Cortex of kidney (tissue), 1 donor: Measurements from ENCODE around the gene CFAP65.

Experiments used
- DNase-seq: peaks from one replicate; lab custom pipeline; 2025; lab: John Stamatoyannopoulos, UW

Gene CFAP65

DNA sequence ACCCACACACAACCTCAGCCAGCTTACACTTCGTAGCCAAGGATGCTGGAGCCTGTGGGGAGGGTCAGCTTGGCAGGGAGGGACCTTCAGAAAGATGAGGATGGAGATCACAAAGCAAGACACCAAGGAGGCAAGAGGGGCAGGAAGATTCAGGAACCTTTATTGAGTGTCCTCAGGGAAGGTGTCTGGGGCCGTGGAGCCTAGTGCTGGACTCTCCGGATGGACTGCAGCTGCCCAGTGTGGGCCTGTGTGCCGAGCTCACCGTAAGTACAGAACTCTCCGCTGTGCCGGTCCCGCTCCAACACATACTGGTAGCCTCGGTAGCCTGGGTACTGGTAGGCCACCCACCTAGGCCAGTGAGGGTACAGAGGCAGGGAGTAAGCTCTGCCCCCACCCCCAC lies 51.3 kb downstream of the CFAP65 start:
- DNase-seq = no peak

DNA sequence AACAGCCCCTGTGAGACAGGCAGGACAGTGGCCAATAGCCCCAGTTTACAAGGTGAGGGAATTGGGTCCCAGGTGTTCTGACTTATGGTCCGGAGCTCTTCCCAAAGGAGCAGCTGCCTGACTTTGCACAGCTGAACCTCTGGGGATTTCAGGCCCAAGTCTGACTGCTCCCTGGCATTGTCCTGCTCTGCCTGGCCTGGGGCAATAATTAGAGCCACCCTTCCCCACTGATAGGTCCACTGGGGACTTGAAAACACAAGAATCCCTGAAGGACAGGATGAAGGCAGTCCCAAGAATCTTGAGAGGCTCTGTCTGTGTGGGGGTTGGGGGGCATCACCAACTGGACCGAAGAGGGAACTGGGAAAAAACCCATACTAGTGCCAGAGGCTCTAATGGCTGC lies 52.7 kb downstream of the CFAP65 start:
- DNase-seq = no peak

DNA sequence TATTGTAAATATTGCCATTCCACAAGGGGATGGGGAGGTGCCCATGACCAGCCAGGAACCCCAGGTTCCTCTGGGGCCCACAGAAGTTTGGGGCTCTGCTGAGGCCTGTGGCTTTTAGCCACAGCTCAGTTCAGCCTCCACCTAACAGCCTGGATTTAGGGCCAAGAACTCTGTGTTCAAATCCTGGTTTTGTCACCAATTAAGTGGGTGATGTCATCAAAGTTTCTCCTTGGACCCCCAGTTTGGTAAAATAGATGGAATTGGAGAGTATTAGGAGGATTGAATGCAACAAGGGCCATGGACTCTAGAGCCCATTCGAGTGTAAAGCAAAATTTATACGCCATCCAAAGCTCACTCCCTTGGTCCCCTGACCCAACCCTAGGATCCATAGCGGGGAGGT lies 53.2 kb downstream of the CFAP65 start:
- no peak for DNase-seq

DNA sequence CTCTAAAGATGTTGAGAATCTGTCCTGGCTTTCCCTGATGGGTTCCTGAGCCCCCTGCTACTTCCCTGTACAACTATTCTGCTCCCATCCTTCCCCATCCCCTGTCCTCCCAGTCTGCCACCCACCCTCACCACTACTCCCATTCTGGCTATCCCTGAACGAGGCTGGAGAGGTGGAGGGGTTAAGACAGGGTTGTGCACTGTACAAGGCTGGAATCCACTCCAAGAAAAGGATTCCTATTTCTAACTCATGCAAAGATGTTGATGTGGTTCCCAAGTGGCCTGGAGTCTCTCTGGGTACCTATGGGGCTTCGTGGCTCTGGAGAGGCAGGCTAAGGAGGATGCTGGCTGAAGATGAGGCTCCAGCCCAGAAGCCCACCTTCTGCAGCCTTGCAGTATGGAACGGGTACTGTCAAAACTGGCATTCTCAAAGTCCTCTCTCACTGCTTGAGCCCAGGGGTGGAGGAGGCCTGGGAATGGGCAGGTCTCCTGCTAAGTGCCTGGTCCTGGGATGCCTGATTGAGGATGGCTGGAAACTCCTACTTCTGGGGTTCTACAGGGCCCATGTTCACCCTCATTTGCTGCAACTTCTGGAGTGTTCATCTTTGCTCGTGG lies 55.1 kb downstream of the CFAP65 start:
- DNase-seq = no peak

- no peak for DNase-seq
Observed at GRCh38 chr2:218985325-218986091, 55.8 kb downstream of the CFAP65 start.

DNA sequence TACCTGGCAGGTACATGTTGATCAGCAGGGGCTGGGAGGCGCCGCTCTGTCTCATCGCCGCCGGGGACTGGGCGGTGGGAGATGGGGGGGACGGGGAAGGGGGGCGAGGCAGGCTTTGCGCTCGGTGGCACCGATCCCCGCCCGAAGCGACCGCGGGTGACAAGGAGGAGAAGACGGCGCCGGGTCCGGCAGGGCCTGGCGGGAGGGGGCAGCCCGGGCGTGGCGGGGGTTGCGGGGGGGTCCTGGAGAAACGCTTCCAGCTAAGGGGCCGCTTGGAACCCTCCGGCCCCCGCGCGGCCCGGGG lies 56.3 kb downstream of the CFAP65 start, which contains the start of gene FEV:
TSS of gene FEV (minus strand) at position 164 of the 304 bp plus-strand sequence. CDS start at position 55, 109 bp downstream.
- DNase-seq = no peak

DNA sequence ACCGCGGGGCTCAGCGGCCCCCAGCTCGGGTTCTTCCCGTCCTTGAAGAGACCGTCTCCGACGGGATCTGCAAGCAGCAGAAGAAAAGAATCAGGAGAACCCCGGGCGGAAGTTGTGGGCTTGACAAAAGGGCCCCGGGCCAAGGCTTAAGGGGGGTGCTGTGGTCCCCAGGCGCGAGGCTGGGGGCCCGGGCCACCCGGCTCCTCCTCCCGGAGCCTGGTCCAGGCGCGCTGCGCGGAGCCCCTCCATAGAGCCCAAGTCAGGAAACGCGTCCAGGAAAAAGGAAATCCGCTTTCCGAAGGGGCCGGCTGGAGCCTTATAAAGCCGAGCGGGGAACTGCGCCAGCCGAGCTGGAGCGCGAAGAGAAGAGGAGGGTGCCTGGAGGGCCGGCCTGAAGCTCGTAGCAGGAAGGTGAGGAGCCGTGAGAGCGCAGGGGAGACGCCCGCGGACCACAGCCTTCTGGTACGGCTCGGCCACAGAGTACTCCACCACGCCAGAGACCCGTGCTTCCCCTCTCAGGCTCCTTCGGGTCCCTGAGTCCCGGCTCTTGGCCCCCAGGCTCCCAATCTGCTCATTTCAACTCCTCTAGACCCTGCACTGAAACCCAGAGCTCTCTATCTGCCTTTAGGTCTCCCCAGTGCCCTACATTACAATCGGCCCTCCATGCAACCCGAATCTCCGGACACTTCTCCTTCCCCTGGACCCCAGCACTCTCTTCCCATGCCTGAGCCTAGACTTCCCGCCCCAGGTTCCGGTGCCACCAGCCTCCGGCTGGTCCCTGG lies 56.9 kb downstream of the CFAP65 start:
- no peak for DNase-seq

DNA sequence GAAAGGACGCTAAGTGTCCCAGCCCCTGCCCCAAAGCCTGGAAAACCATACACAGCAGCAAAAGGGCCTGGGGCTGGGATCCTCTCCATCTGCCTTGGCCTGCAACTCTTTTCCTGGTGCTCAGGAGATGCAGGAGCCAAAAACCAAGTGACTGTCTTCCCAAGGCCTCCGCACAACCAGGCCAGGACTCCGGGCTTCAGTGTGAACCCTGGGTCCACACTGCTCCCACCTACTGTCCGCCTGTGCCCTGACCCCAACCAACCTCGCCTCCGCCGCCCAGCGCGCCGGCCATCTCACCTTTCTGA lies 57.4 kb downstream of the CFAP65 start:
- DNase-seq = no peak

DNA sequence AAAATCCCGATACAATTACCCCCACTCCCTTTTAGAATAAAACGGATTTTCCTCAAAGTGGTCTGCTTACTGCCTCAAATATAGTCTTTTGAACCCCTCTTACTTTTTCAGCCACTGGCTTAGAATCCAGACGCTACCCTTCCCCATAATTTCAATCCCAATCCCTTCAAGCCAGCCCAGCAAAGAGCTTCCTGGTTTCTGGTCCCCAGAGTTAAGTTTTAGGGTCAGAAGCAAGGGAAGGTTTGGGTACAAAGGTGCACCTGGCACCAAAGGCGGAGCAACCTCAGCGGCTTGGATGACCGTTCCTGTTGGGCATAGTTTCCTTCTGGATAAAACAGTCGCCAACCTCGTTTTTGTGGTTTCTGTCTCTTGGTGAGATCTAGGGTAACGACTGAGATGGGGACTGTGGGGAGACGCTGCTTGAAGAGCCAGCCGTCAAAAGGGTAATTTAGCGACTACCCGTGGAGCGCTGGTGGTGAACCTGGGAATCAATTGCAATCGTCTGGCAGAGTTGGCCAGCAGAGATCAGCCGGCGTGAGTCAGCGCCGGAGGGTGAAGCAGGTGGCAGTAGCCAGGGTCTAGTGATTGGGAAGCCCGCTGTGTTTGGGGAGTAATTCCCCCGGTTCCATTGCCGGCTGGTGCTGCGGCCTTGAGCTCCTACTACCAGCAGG lies 57.9 kb downstream of the CFAP65 start:
- no peak for DNase-seq

DNA sequence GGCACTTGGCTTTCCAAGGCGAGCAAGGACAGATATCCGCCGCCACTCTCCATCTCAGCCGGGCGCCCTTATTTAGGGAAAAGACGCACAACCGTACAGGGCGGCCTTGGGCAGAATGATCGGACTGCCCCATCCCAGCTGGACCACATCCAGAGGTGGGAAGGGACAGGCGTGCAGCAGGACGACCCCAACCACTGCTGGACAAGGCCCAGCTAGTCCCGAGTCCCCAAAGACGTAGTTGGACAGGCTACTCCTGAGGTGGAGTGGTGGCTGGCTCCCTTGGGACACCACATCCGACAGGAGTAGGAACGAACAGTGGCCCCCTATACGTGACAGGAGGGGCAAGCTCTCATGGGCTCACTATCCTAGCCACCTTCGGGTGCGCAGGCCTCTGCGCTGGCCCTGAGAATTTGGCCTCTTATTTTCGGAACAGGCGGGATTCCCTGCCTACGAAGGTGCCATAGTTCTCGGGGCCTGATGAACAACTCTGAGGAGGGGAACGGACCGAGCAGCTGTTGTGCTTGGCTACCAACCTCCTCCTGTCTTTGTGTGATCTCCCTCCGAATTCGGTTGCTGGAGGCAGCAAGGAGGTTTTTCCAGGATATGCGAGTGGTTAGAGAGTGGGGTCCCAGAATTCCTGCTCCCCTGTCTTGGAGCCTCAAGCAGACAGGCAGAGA lies 58.6 kb downstream of the CFAP65 start:
- DNase-seq = no peak

DNA sequence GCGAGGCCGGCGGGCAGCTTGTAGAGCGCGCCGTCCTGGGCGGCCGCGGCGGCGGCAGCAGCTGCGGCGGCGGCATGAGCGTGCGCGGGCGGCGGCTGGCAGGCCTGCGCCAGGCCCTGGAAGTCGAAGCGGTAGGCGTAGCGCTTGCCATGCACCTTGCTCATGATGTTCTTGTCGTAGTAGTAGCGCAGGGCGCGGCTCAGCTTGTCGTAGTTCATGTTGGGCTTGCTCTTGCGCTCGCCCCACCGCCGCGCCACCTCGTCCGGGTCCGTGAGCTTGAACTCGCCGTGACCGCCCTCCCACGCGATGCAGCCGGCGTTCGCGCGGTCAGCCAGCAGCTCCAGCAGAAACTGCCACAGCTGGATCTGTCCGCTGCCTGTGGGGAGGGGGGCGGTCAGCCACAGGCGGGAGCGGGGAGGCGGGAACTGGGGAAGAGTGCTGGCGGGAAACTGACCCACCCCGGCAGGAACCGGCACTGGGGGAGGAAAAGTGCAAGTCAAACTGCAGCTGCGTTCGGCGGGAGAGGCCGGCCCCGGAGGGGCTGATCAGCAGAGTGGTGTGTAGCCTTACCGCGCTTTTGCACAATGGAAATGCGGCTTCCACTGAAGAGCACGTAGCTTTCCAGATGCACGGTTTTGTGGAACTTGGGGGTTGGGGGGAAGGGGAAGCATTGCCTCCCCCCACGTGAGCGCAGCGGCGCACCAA lies 59.3 kb downstream of the CFAP65 start:
- no peak for DNase-seq

GRCh38 chr2:218981390-218981880 lies 59.9 kb downstream of the CFAP65 start:
- no peak for DNase-seq

- DNase-seq = no peak
Observed at GRCh38 chr2:218980735-218981389, 60.5 kb downstream of the CFAP65 start.

DNA sequence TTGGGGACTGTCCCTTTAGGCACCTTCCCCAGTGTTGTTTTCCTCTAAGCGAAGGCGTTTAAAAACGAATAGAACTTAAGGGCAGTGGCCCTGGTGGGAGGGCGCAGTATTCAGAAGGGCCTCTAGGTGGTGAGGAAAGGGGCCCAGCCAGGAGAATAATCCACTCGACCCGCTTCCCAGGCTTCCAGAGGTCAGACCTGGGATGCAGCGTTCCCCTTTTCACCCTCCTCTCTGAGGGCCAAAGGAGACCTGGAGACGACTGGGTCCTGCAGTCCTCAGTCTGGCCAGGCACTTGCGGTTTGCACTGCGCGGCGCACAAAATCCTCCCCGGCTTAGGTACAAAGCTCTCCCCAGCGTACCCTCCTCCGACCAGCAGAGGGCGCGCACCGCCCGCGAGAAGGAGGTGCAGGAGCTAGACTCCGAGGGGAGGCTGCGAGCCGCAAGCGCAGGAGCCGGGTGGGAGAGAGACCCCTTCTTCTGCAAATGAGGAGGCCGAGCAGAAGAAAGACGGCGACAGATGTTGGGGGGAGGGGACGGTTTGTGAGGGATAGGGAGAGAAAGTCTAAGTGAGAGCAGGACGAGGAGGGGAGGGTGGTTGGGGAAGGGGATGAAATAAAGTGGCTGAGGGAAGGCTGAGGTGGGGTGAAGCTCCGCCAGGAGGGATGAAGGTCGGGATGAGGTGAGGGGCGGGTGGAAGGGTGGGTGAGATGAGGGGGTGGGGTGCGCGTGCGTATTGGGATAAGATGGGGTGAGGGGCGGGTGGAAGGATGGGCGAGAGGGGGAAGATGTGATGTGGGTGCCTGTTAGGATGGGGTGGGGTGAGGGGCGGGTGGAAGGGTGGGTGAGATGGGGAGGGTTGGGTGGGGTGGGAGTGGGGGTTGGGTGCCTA lies 61.2 kb downstream of the CFAP65 start:
- no peak for DNase-seq

GRCh38 chr2:218975060-218975777 lies 66.1 kb downstream of the CFAP65 start:
- no peak for DNase-seq

DNA sequence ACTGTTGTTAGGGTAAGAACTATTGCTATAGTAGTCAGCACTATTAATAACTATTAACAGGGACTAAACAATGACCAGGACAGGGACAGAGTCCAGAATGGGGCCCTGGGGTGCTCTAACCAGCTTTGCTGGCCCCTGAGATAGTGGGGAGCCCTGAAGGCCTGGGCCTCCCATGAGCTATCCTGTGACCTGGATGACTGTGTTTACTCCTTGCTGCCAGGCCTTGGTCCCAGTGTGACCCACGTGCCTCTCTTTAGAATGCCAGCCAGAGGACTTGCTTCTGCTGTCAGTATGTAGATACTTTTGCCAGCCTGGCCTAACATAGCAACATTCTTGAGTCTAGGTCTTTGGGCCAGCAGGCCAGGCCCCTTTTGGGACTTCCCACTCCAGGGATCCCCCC lies 70.4 kb downstream of the CFAP65 start:
- no peak for DNase-seq

GRCh38 chr2:218964041-218964771 lies 77.1 kb downstream of the CFAP65 start:
- DNase-seq = no peak

DNA sequence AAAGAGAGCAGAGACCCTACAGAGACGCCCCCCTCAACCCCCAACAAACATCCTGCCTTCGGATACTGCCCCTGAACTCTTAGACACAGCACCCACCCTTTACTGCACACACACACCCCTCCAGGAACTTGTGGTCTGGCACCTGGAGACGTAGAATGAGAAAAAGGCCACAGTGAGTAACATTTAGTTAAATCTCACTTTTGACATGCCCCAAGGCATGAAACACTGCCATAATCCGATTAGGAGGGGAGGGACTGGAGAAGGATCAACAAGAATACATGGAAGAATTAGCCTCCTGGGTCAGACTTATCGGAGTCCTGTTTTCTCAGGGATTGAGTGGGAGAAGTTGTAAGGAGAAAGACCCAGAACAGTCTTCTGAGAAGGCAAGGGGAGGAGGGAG lies 77.7 kb downstream of the CFAP65 start:
- no peak for DNase-seq
